HL-60 (cell line): ENCODE results near the gene IGFN1.

Experiments used
- POLR2AphosphoS5 ChIP-seq: IDR thresholded peaks from 2 replicates; pipeline ENCODE4 v1.6.1; 2012; ENCODE audit warnings: low read depth
- REST ChIP-seq: IDR thresholded peaks from 2 replicates; pipeline ENCODE4 v1.6.1; 2012; ENCODE audit warnings: low read depth; ENCODE audit not compliant: insufficient replicate concordance
- SPI1 ChIP-seq: IDR thresholded peaks from 2 replicates; pipeline ENCODE4 v1.6.1; 2012; ENCODE audit warnings: low read depth, mild to moderate bottlenecking, borderline replicate concordance
- TF ChIP-seq, protein P1 (sequence below): IDR thresholded peaks from one replicate; pipeline ENCODE4 v1.5.1; 2011; ENCODE audit warnings: low read length, control low read depth, inconsistent platforms; ENCODE audit not compliant: insufficient read depth

DNA sequence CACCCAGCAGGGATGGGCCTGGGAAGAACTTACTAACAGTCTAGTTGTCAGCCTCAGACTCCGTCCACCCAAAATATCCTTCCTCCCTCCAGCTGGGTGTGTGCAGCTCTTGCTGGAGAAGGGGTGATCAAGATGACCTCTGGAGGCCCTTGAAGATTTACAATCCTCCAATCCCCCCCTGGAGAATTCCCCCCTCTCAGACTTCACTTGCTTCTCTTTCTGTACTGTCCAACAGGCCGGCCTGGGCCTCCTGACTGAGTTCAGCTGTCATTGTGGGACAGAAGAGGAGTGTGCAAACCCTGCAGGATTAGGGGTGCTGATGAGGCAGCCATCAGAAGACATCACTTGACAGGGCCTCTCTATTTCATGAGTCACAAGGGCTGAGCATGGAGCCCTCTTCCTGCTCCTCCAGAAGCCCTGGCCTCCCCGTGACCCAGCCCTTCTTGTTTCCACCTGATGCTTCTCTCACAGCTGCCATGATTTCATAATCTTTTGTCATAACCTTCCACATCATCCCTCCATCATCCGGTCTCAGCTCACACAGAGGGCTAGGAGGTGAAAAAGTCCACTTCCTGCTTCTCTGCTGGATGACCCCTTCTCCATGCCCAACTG lies 17.5 kb upstream of the IGFN1 start:
- TF ChIP-seq POLR2AphosphoS5 (no peak), REST (no peak), SPI1 (no peak)
- TF ChIP-seq, protein P1, sequence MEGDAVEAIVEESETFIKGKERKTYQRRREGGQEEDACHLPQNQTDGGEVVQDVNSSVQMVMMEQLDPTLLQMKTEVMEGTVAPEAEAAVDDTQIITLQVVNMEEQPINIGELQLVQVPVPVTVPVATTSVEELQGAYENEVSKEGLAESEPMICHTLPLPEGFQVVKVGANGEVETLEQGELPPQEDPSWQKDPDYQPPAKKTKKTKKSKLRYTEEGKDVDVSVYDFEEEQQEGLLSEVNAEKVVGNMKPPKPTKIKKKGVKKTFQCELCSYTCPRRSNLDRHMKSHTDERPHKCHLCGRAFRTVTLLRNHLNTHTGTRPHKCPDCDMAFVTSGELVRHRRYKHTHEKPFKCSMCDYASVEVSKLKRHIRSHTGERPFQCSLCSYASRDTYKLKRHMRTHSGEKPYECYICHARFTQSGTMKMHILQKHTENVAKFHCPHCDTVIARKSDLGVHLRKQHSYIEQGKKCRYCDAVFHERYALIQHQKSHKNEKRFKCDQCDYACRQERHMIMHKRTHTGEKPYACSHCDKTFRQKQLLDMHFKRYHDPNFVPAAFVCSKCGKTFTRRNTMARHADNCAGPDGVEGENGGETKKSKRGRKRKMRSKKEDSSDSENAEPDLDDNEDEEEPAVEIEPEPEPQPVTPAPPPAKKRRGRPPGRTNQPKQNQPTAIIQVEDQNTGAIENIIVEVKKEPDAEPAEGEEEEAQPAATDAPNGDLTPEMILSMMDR = no peak
